Fibroblast of villous mesenchyme (primary cell): Measurements from ENCODE around the gene PGM2L1. TPM values are rescaled to one million over a fixed set of nuclear protein-coding genes. Genes with fewer than 3 reads are reported as not detected.
A peak's percentile ranks its signal among the peaks of the same experiment; 100 is the strongest.

Experiments
- DNase-seq: peaks from one replicate; pipeline ENCODE4 v3.0.0-alpha.2; 2010; ENCODE audit warnings: low read depth
- H3K4me3 ChIP-seq: 2 replicates; pipeline ENCODE4 v1.5.1; 2011; ENCODE audit warnings: low read depth, mild to moderate bottlenecking, low read length
- CTCF ChIP-seq: IDR thresholded peaks from 2 replicates; pipeline ENCODE4 v1.5.1; 2012; ENCODE audit warnings: low read depth, mild to moderate bottlenecking, low read length; ENCODE audit not compliant: insufficient read depth
- total RNA-seq: library from RNA; depleted of rRNA; stranded (reverse); fragments of >200 nt; gene quantifications from 2 replicates; pipeline ENCODE4 v1.2.3, GENCODE V29; 2012

The PGM2L1 gene
- total RNA-seq, 1 donor, result 2.6 TPM

GRCh38 chr11:74307434-74307833 lies 90.8 kb downstream of the PGM2L1 start:
- H3K4me3 ChIP-seq, result no peak overlapping the region
- TF ChIP-seq CTCF, result no peak
- peak; percentile 60 for DNase-seq

- DNase-seq, result no peak
- no peak for TF ChIP-seq CTCF
- no peak overlapping the region for H3K4me3 ChIP-seq
Measured at GRCh38 chr11:74306435-74307175, 91.6 kb downstream of the PGM2L1 start.

DNA sequence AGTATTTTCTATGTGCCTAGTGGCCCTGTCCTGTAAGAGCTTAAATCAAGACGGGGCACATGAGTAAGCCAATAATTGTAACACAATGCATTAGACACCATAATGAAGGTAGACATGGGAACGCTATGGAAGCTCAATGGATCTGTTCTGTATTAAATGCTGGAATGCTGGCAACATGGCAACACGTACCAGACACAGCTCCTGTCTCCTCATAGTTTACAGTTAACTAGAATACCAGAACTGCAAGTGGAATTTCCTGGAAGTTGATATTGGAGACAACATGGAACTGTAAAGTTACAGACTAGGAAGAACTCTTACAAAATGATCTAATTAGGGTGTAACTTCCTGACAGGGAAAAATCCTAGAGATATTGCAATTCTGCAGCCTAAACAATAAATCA lies 99.2 kb downstream of the PGM2L1 start:
- peak; percentile 47 for DNase-seq
- no peak overlapping the region for H3K4me3 ChIP-seq
- TF ChIP-seq CTCF, result no peak

DNA sequence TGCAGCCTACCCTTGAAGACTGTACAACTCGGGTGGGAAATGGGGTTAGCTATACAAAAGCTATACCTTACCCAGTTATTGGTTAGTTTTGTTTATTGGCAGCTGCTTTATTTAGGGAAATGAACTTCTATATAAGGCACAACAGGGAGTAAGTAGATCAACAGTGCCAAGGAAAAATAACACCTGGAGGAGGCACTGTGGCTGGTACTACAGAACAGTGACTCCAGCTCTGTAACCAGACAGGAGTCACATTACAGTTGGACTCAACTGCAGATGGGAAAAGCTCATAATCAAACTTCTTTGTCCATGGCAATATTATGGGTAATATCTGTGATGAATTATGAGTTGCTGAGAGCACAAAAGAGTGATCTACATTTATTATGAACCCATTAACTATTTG lies 100.7 kb downstream of the PGM2L1 start:
- no peak for DNase-seq
- TF ChIP-seq CTCF, result no peak
- no peak overlapping the region for H3K4me3 ChIP-seq

- no peak for TF ChIP-seq CTCF
- peak; percentile 64 for DNase-seq
- no peak overlapping the region for H3K4me3 ChIP-seq
Measured at GRCh38 chr11:74288911-74289310, 109.3 kb downstream of the PGM2L1 start.

GRCh38 chr11:74288161-74288560 lies 110.1 kb downstream of the PGM2L1 start:
- TF ChIP-seq CTCF, result no peak
- DNase-seq, result peak; percentile 97
- H3K4me3 ChIP-seq, result no peak overlapping the region

GRCh38 chr11:74284466-74284865 lies 113.8 kb downstream of the PGM2L1 start:
- no peak for TF ChIP-seq CTCF
- DNase-seq, result no peak
- no peak overlapping the region for H3K4me3 ChIP-seq
